WTC11 (cell line): ENCODE results near the gene AZU1. TPM values are rescaled to one million over a fixed set of nuclear protein-coding genes. Genes with fewer than 3 reads are reported as not detected.

Source experiments
- ATAC-seq: fragments of 200-7000 bp; cut with Tn5 transposase; 2 replicates; pipeline ENCODE4 v1.10.0; 2021; ENCODE audit warnings: mild to moderate bottlenecking, moderate library complexity
- CTCF ChIA-PET: fragments of 300-600 bp; sonication (Branson Sonifier 250); formaldehyde crosslinking; loops from one replicate; lab custom pipeline; 2021; ENCODE audit warnings: antibody characterized with exemption; lab: Charles Lee
- POLR2A ChIA-PET: fragments of 350-600 bp; sonication (Branson Sonifier 250); formaldehyde crosslinking; loops from one replicate; lab custom pipeline; 2021; ENCODE audit warnings: antibody characterized with exemption; lab: Charles Lee
- DNase-seq: peaks from one replicate; pipeline ENCODE4 v3.0.0; 2021; ENCODE audit warnings: low spot score
- H3K27ac Mint-ChIP-seq: 2 replicates; pipeline ENCODE4 v1.8.0; 2021; ENCODE audit warnings: mixed read lengths
- H3K27me3 Mint-ChIP-seq: 2 replicates; pipeline ENCODE4 v1.8.0; 2021; ENCODE audit warnings: low read depth, mild to moderate bottlenecking, moderate library complexity, mixed read lengths
- H3K36me3 Mint-ChIP-seq: 2 replicates; pipeline ENCODE4 v1.8.0; 2021; ENCODE audit warnings: mixed read lengths
- H3K4me1 Mint-ChIP-seq: 2 replicates; pipeline ENCODE4 v1.8.0; 2022; ENCODE audit warnings: mixed read lengths
- H3K4me3 Mint-ChIP-seq: 2 replicates; pipeline ENCODE4 v1.8.0; 2021; ENCODE audit warnings: mild to moderate bottlenecking, moderate library complexity, mixed read lengths
- H3K9me3 Mint-ChIP-seq: 2 replicates; pipeline ENCODE4 v1.8.0; 2021; ENCODE audit warnings: mixed read lengths
- CREB1 ChIP-seq: sonication (generic); formaldehyde crosslinking; IDR thresholded peaks from 2 replicates; pipeline ENCODE4 v1.8.0; 2023; ENCODE audit warnings: mild to moderate bottlenecking, missing genetic modification reagents
- EMX1 ChIP-seq: fragments of 250-450 bp; sonication (Bioruptor Pico); IDR thresholded peaks from 2 replicates; pipeline ENCODE4 v1.8.0; 2021; ENCODE audit warnings: mild to moderate bottlenecking
- ESRRA ChIP-seq: sonication (generic); formaldehyde crosslinking; IDR thresholded peaks from 2 replicates; pipeline ENCODE4 v1.8.1; 2022; ENCODE audit warnings: mild to moderate bottlenecking, missing genetic modification reagents, borderline replicate concordance
- FOXP1 ChIP-seq: sonication (generic); formaldehyde crosslinking; IDR thresholded peaks from 2 replicates; pipeline ENCODE4 v1.8.0; 2022; ENCODE audit warnings: missing genetic modification reagents, mild to moderate bottlenecking, moderate library complexity, borderline replicate concordance
- MYBL2 ChIP-seq: sonication (generic); formaldehyde crosslinking; IDR thresholded peaks from 2 replicates; pipeline ENCODE4 v1.8.1; 2023; ENCODE audit warnings: mild to moderate bottlenecking, moderate library complexity, missing genetic modification reagents
- NFYB ChIP-seq: sonication (generic); formaldehyde crosslinking; conservative IDR thresholded peaks from 2 replicates; pipeline ENCODE4 v1.8.0; 2022; ENCODE audit warnings: low read depth, missing genetic modification reagents
- NR3C1 ChIP-seq: sonication (generic); formaldehyde crosslinking; conservative IDR thresholded peaks from 2 replicates; pipeline ENCODE4 v1.8.1; 2023; ENCODE audit warnings: low read depth, mild to moderate bottlenecking, missing genetic modification reagents
- PREB ChIP-seq: sonication (generic); formaldehyde crosslinking; IDR thresholded peaks from 2 replicates; pipeline ENCODE4 v1.8.1; 2022; ENCODE audit warnings: mild to moderate bottlenecking, missing genetic modification reagents, moderate library complexity, borderline replicate concordance
- PRRX2 ChIP-seq: fragments of 250-450 bp; sonication (Bioruptor Pico); IDR thresholded peaks from 2 replicates; pipeline ENCODE4 v1.8.0; 2021; ENCODE audit warnings: mild to moderate bottlenecking
- SP1 ChIP-seq: sonication (generic); formaldehyde crosslinking; conservative IDR thresholded peaks from 2 replicates; pipeline ENCODE4 v1.8.1; 2022; ENCODE audit warnings: missing genetic modification reagents
- ZNF138 ChIP-seq: sonication (generic); formaldehyde crosslinking; conservative IDR thresholded peaks from 2 replicates; pipeline ENCODE4 v1.8.1; 2022; ENCODE audit warnings: mild to moderate bottlenecking, moderate library complexity, missing genetic modification reagents
- ZNF396 ChIP-seq: fragments of 250-450 bp; sonication (Bioruptor Pico); IDR thresholded peaks from 2 replicates; pipeline ENCODE4 v1.8.0; 2021; ENCODE audit warnings: mild to moderate bottlenecking, moderate library complexity, borderline replicate concordance
- ZNF425 ChIP-seq: fragments of 250-450 bp; sonication (Bioruptor Pico); conservative IDR thresholded peaks from 2 replicates; pipeline ENCODE4 v1.9.0; 2021; ENCODE audit warnings: mild to moderate bottlenecking
- total RNA-seq: library from RNA; stranded (reverse); gene quantifications from 3 replicates; pipeline ENCODE4 v1.2.3, GENCODE V29; 2021
- TF ChIP-seq, protein P1 (sequence below): sonication (generic); formaldehyde crosslinking; IDR thresholded peaks from 2 replicates; pipeline ENCODE4 v1.8.0; 2023; ENCODE audit warnings: mild to moderate bottlenecking, missing genetic modification reagents

The AZU1 gene
- total RNA-seq, 1 experiment from 2014 or later: 1.2 TPM

DNA sequence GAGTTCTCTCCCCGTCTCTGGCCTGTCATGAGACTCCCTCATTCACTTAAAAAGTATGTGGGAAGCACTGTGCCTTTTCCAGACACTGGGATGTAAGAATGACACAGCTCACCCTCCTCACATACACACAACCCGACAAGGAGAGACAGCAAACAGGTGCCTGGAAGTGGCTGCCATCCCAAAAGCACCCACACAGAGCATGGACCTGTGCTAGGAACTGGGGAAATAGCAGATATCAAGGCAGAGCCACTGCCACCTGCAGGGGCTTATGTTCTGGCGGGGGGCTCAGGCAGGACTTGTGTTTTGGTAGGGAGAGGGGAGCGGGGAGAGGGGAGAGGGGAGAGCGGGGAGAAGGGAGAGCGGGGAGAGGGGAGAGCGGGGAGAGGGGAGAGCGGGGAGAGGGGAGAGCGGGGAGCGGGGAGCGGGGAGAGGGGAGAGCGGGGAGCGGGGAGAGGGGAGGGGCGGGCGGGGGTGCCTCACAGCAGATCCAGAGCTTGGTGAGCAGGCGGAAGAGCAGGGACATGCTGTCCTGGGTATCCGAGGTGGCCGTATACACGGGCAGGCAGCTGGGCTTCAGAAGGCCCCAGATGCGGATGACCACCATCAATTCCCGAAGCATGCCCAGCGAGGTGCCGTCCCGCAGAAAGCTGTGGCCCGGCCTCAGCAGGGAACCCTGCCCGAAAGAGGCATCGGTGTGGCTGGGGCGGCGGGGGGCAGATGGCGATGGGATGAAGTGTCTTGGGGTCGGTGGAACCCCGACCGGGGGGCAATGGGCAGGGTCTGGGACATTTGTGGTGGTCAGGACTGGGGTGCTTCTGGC, 44.0 kb downstream of the AZU1 start:
- CTCF ChIA-PET: interaction anchor here (0.7 to 2.1 kb wide), 4 partner anchors 8 to 47 kb away, joined by 3 to 7 read pairs (median 3); no protein-coding TSS in a partner anchor

DNA sequence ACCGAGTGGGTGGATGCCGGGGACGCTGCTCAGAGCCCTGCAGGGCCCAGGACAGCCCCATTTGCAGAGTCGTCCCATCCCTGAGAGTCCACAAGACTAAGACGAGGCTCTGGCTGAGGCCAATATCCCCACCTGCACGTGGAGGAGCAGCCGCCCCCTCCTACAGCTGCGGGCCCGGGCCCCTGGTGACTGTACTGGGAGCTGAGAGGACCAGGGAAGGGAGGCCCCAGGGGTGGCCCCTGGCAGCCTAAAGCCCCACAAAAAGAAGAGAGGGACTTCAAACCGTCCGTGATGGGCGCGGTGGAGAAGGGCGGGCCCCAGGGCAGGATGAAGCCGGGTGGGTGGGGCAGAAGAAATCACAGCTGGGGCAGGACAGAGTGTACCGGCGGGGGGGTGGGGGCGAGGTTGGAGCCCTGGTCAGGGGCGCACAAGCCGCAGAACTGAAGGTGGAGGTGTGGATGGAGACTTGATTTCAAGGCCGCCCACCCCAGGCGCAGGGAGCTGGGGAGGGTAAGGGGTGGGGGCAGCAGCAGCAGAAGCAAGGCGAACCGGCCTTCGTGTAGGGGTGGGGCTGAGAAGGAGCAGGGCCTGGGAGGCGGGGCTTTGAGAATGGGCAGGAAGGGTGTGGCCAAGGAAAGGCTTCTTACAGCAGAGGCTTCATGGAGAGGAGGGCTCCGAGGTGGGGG, 44.8 kb downstream of the AZU1 start:
- CTCF ChIA-PET: interaction anchor here (0.7 to 2.1 kb wide), 4 partner anchors 9 to 46 kb away, joined by 3 to 7 read pairs (median 3); no protein-coding TSS in a partner anchor
- H3K4me1 Mint-ChIP-seq: peaks cover 3% of the 10 kb centered on the region

More for the DNA sequence above, 44.0 kb downstream of the AZU1 start:
- peaks cover 20% of the 10 kb centered on the region for H3K36me3 Mint-ChIP-seq
- H3K4me3 Mint-ChIP-seq: peak overlapping the region; percentile 59
- H3K4me1 Mint-ChIP-seq: peaks cover 5% of the 10 kb centered on the region
- peak overlapping the region; percentile 95 for H3K27ac Mint-ChIP-seq
- TF ChIP-seq ZNF425 (no peak), FOXP1 (CRISPR knock-in tag) (peak; percentile 36; the same call in 1 of the 2 replicates), SP1 (CRISPR knock-in tag) (0 out of 2 replicates have a peak, but pooled peaks have one; percentile 16)
- no peaks in the 10 kb centered on the region for H3K9me3 Mint-ChIP-seq
- peak; percentile 62 for DNase-seq
- peak; percentile 3; the same call in 1 of the 2 replicates for ATAC-seq
- H3K27me3 Mint-ChIP-seq: no peaks in the 10 kb centered on the region
- POLR2A ChIA-PET: interaction anchor here (0.6 to 0.8 kb wide), 2 partner anchors 27 to 62 kb away, joined by 3 to 4 read pairs; no protein-coding TSS in a partner anchor

DNA sequence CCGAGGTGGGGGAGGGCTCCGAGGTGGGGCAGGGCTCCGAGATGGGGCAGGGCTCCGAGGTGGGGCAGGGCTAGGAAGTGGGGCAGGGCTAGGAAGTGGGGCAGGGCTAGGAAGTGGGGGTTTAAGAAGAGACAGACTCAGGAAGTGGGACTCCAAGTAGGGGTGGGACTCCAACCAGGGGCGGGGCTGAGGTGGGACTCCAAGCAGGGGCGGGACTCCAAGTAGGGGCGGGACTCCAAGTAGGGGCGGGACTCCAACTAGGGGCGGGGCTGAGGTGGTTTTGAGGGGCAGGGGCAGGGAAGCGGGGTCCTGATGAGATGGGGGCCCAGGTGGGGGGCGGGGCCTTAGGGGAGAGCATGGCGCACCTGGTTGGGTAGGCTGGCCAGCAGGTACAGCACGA, 45.4 kb downstream of the AZU1 start:
- POLR2A ChIA-PET: interaction anchor here (0.6 to 1.3 kb wide), 2 partner anchors 9 to 54 kb away, joined by 3 to 4 read pairs; no protein-coding TSS in a partner anchor
- CTCF ChIA-PET: interaction anchor here (0.5 to 2.1 kb wide), 4 partner anchors 21 to 45 kb away, joined by 3 to 7 read pairs (median 4); no protein-coding TSS in a partner anchor
- Mint-ChIP-seq H3K4me1 (no peaks in the 10 kb centered on the region; the same call in 1 of the 2 replicates), H3K9me3 (no peaks in the 10 kb centered on the region), H3K27ac (no peak overlapping the region), H3K36me3 (peaks cover 20% of the 10 kb centered on the region), H3K4me3 (no peak overlapping the region), H3K27me3 (no peaks in the 10 kb centered on the region)
- peak; percentile 86 for ATAC-seq
- DNase-seq: peak; percentile 82
- no peak for TF ChIP-seq NFYB (CRISPR knock-in tag)
- no peak for TF ChIP-seq ZNF138 (CRISPR knock-in tag)
- no peak for TF ChIP-seq ESRRA (CRISPR knock-in tag)
- no peak for TF ChIP-seq PREB

More for the DNA sequence above, 44.8 kb downstream of the AZU1 start:
- peak; percentile 78 for ATAC-seq
- TF ChIP-seq ZNF138 (CRISPR knock-in tag) (no peak), NFYB (CRISPR knock-in tag) (no peak), MYBL2 (CRISPR knock-in tag) (no peak), NR3C1 (CRISPR knock-in tag) (no peak), EMX1 (CRISPR knock-in tag) (no peak), CREB1 (CRISPR knock-in tag) (no peak), PRRX2 (CRISPR knock-in tag) (no peak), SP1 (CRISPR knock-in tag) (no peak), PREB (no peak), ZNF396 (CRISPR knock-in tag) (no peak)
- TF ChIP-seq, protein P1, sequence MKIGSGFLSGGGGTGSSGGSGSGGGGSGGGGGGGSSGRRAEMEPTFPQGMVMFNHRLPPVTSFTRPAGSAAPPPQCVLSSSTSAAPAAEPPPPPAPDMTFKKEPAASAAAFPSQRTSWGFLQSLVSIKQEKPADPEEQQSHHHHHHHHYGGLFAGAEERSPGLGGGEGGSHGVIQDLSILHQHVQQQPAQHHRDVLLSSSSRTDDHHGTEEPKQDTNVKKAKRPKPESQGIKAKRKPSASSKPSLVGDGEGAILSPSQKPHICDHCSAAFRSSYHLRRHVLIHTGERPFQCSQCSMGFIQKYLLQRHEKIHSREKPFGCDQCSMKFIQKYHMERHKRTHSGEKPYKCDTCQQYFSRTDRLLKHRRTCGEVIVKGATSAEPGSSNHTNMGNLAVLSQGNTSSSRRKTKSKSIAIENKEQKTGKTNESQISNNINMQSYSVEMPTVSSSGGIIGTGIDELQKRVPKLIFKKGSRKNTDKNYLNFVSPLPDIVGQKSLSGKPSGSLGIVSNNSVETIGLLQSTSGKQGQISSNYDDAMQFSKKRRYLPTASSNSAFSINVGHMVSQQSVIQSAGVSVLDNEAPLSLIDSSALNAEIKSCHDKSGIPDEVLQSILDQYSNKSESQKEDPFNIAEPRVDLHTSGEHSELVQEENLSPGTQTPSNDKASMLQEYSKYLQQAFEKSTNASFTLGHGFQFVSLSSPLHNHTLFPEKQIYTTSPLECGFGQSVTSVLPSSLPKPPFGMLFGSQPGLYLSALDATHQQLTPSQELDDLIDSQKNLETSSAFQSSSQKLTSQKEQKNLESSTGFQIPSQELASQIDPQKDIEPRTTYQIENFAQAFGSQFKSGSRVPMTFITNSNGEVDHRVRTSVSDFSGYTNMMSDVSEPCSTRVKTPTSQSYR (CRISPR knock-in tag): no peak
- H3K27me3 Mint-ChIP-seq: no peaks in the 10 kb centered on the region
- peaks cover 20% of the 10 kb centered on the region for H3K36me3 Mint-ChIP-seq
- no peak overlapping the region; the same call in 1 of the 2 replicates for H3K27ac Mint-ChIP-seq
- H3K9me3 Mint-ChIP-seq: no peaks in the 10 kb centered on the region
- H3K4me3 Mint-ChIP-seq: peak overlapping the region; percentile 59
- peak; percentile 91 for DNase-seq
- POLR2A ChIA-PET: interaction anchor here (0.6 to 1.3 kb wide), 2 partner anchors 8 to 55 kb away, joined by 3 to 4 read pairs; no protein-coding TSS in a partner anchor
